Cardiac fibroblast (primary cell): Measurements from ENCODE around the gene RNF10.
"Not testable (repeated sequence)": the region's sequence is repeated elsewhere in the genome, so short reads cannot be mapped to it uniquely, and the experiment has no call there.

Experiments
- DNase-seq, 2 donors: peaks; one replicate each; pipeline versions ENCODE4 v3.0.0 to v3.0.0-alpha.2; 2010; ENCODE audit warnings: low read depth in 2 of 2
- H3K4me3 ChIP-seq, 2 donors: replicated peaks in 1 of 2; 1 replicate in 1 of 2; 2 replicates in 1 of 2; pipeline ENCODE4 v1.5.1; 2011; ENCODE audit warnings: low read depth in 2 of 2, low read length in 2 of 2, mild to moderate bottlenecking in 2 of 2, moderate library complexity in 1 of 2
- TF ChIP-seq, protein P1 (sequence below): IDR thresholded peaks from one replicate; pipeline ENCODE4 v1.5.1; 2011; ENCODE audit warnings: low read depth, mild to moderate bottlenecking, low read length, inconsistent platforms

RNF10 gene

GRCh38 chr12:120498870-120499515 is 35.2 kb upstream of the RNF10 start:
- no peak overlapping the region for H3K4me3 ChIP-seq
- no peak for DNase-seq
- TF ChIP-seq, protein P1, sequence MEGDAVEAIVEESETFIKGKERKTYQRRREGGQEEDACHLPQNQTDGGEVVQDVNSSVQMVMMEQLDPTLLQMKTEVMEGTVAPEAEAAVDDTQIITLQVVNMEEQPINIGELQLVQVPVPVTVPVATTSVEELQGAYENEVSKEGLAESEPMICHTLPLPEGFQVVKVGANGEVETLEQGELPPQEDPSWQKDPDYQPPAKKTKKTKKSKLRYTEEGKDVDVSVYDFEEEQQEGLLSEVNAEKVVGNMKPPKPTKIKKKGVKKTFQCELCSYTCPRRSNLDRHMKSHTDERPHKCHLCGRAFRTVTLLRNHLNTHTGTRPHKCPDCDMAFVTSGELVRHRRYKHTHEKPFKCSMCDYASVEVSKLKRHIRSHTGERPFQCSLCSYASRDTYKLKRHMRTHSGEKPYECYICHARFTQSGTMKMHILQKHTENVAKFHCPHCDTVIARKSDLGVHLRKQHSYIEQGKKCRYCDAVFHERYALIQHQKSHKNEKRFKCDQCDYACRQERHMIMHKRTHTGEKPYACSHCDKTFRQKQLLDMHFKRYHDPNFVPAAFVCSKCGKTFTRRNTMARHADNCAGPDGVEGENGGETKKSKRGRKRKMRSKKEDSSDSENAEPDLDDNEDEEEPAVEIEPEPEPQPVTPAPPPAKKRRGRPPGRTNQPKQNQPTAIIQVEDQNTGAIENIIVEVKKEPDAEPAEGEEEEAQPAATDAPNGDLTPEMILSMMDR, result no peak

- H3K4me3 ChIP-seq, result no peak overlapping the region
- peak; percentile 14 to 30 for DNase-seq
- TF ChIP-seq, protein P1, result no peak
Measured at GRCh38 chr12:120500581-120500980, 33.6 kb upstream of the RNF10 start.

GRCh38 chr12:120504587-120504986 is 29.6 kb upstream of the RNF10 start:
- no peak overlapping the region for H3K4me3 ChIP-seq
- DNase-seq, result no peak
- TF ChIP-seq, protein P1, result no peak

DNA sequence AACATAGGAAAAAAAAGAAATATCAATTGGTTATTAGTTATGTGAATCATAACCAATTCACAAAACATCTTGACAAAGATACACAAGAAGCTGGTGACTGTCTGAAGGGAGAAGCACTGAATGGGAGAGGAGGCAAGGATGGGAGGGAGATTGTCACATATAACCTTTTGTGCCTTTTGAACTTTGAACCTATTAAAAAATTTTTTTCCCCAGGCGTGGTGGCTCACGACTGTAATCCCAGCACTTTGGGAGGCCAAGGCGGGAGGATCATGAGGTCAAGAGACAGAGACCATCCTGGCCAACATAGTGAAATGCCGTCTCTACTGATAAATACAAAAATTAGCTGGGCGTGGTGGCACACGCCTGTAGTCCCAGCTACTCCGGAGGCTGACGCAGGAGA is 25.6 kb upstream of the RNF10 start:
- no peak for DNase-seq
- TF ChIP-seq, protein P1, result no peak
- no peak overlapping the region for H3K4me3 ChIP-seq

DNA sequence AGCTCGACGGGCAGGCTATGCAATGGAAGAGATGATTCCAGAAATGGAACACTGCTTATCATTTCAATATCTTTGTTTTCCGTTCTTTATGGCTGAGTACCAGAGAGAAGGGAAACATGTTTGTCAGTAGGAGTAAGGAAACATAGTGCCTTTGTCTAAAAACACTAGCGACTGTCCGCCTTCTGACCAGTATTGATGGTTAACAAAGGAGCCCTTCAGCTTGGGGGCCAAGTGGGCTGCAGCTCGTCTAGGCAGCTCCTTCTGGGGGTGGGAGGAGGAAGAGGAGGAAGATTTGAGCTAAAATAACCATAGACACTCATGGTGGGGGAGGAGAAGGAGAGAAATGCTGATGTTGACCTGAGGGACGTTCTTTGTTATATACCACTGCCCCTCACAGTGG is 20.2 kb upstream of the RNF10 start:
- no peak overlapping the region for H3K4me3 ChIP-seq
- TF ChIP-seq, protein P1, result no peak

GRCh38 chr12:120515496-120515895 is 18.7 kb upstream of the RNF10 start:
- no peak for DNase-seq
- TF ChIP-seq, protein P1, result no peak

More for the DNA sequence above, 20.2 kb upstream of the RNF10 start:
- no peak for DNase-seq

DNA sequence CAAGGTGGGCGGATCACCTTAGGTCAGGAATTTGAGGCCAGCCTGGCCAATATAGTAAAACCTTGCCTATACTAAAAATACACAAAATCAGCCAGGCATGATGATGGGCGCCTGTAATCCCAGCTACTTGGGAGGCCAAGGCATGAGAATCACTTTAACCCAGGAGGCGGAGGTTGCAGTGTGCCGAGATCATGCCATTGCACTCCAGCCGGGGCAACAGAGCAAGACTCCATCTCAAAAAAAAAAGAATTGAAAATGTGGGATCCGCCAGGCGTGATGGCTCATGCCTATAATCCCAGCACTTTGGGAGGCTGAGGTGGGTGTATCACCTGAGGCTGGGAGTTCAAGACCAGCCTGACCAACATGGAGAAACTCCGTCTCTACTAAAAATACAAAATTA is 14.8 kb upstream of the RNF10 start:
- DNase-seq, H3K4me3 ChIP-seq: not testable (repeated sequence)

More at GRCh38 chr12:120515496-120515895, 18.7 kb upstream of the RNF10 start:
- H3K4me3 ChIP-seq, result no peak overlapping the region
